Fibroblast of the aortic adventitia (primary cell): ENCODE results near the gene PRG3. TPM values are rescaled to one million over a fixed set of nuclear protein-coding genes. Genes with fewer than 3 reads are reported as not detected.

Source experiments
- DNase-seq: peaks from one replicate; pipeline ENCODE4 v3.0.0-alpha.2; 2010; ENCODE audit warnings: low read depth
- H3K4me3 ChIP-seq: 2 replicates; pipeline ENCODE4 v1.5.1; 2011; ENCODE audit warnings: low read depth, mild to moderate bottlenecking, control low read depth, low read length, moderate library complexity
- CTCF ChIP-seq: IDR thresholded peaks from 2 replicates; pipeline ENCODE4 v1.5.1; 2011; ENCODE audit warnings: mild to moderate bottlenecking, low read length, control low read depth, inconsistent platforms; ENCODE audit not compliant: insufficient read depth
- total RNA-seq: library from RNA; depleted of rRNA; stranded (reverse); fragments of >200 nt; gene quantifications from 2 replicates; pipeline ENCODE4 v1.2.3, GENCODE V29; 2012; ENCODE audit warnings: low replicate concordance

The PRG3 gene
- total RNA-seq, 1 donor: not detected

- no peak for DNase-seq
- H3K4me3 ChIP-seq: no peak overlapping the region
- no peak for TF ChIP-seq CTCF
Measured at GRCh38 chr11:57391111-57391510, 10.2 kb upstream of the PRG3 start.

GRCh38 chr11:57390535-57390934, 9.6 kb upstream of the PRG3 start, which contains the start of gene PRG2:
PRG2 (minus strand) TSS chr11:57390650; CDS start chr11:57389944, 706 bp downstream.
- no peak within 1 kb of the TSS for H3K4me3 ChIP-seq
- DNase-seq: no peak
- TF ChIP-seq CTCF: no peak

GRCh38 chr11:57387289-57388030, 6.5 kb upstream of the PRG3 start:
- DNase-seq: peak; percentile 17
- TF ChIP-seq CTCF: no peak
- H3K4me3 ChIP-seq: no peak overlapping the region

- no peak for TF ChIP-seq CTCF
- DNase-seq: no peak
- no peak overlapping the region for H3K4me3 ChIP-seq
Measured at GRCh38 chr11:57386178-57386940, 5.4 kb upstream of the PRG3 start.

GRCh38 chr11:57379732-57380131, 1.2 kb downstream of the PRG3 start:
- DNase-seq: peak; percentile 43
- TF ChIP-seq CTCF: no peak
- H3K4me3 ChIP-seq: no peak overlapping the region

- no peak for DNase-seq
- TF ChIP-seq CTCF: no peak
Measured at GRCh38 chr11:57378186-57378585, 2.8 kb downstream of the PRG3 start.

More at GRCh38 chr11:57378186-57378585, 2.8 kb downstream of the PRG3 start:
- H3K4me3 ChIP-seq: no peak overlapping the region
